H1 (cell line): ENCODE results near the gene LHFPL2. TPM values are rescaled to one million over a fixed set of nuclear protein-coding genes. Genes with fewer than 3 reads are reported as not detected.
A peak's percentile ranks its signal among the peaks of the same experiment; 100 is the strongest.

ENCODE experiments used
- CTCF ChIA-PET: fragments of 300-600 bp; sonication (Branson Sonifier 250); formaldehyde crosslinking; loops from one replicate; lab custom pipeline; 2021; ENCODE audit not compliant: partially characterized antibody; lab: Charles Lee
- POLR2A ChIA-PET: fragments of 300-600 bp; sonication (Branson Sonifier 250); formaldehyde crosslinking; loops from one replicate; lab custom pipeline; 2021; ENCODE audit warnings: inconsistent platforms; ENCODE audit not compliant: partially characterized antibody; lab: Charles Lee
- DNase-seq, 2 experiments: peaks; one replicate each; pipeline versions ENCODE4 v3.0.0 to v3.0.0-alpha.2; 2010 to 2022; ENCODE audit warnings: low spot score in 2 of 2, low read depth in 1 of 2, mixed read lengths in 1 of 2
- FAIRE-seq: peaks from 2 replicates; lab custom pipeline; 2011; peaks lifted over from hg19 to GRCh38; lab: Jason Lieb, UNC
- H2AFZ ChIP-seq: 2 replicates; pipeline ENCODE4 v1.8.1; 2012; ENCODE audit warnings: low read length, inconsistent platforms
- H2AK5ac ChIP-seq: 2 replicates; pipeline ENCODE4 v1.6.1; 2013; ENCODE audit warnings: low read depth, low read length
- H2BK120ac ChIP-seq: replicated peaks from 2 replicates; pipeline ENCODE3; 2013; ENCODE audit warnings: low read depth, low read length, inconsistent platforms
- H2BK12ac ChIP-seq: 2 replicates; pipeline ENCODE4 v1.6.1; 2013; ENCODE audit warnings: low read depth, low read length
- H2BK15ac ChIP-seq: 2 replicates; pipeline ENCODE4 v1.6.1; 2013; ENCODE audit warnings: low read length
- H2BK20ac ChIP-seq: 2 replicates; pipeline ENCODE4 v1.6.1; 2013; ENCODE audit warnings: low read length
- H2BK5ac ChIP-seq: 2 replicates; pipeline ENCODE4 v1.6.1; 2013; ENCODE audit warnings: low read depth, low read length
- H3K14ac ChIP-seq: 2 replicates; pipeline ENCODE4 v1.6.1; 2013; ENCODE audit warnings: inconsistent platforms; ENCODE audit not compliant: insufficient read length
- H3K18ac ChIP-seq: 2 replicates; pipeline ENCODE4 v1.6.1; 2013; ENCODE audit warnings: low read length; ENCODE audit errors: extremely low read depth
- H3K23ac ChIP-seq: 2 replicates; pipeline ENCODE4 v1.6.1; 2013; ENCODE audit warnings: inconsistent platforms; ENCODE audit not compliant: insufficient read length
- H3K23me2 ChIP-seq: 2 replicates; pipeline ENCODE4 v1.6.1; 2013; ENCODE audit warnings: low read depth, low read length
- H3K27ac ChIP-seq: 2 replicates; pipeline ENCODE4 v1.6.1; 2011; ENCODE audit warnings: low read depth, low read length, inconsistent platforms
- H3K27me3 ChIP-seq, 4 experiments: replicated peaks in 1 of 4; 1 replicate in 1 of 4; 2 replicates in 3 of 4; pipeline versions ENCODE4 v1.6.1 to v1.8.1; 2011 to 2013; ENCODE audit warnings: low read length in 3 of 4, mild to moderate bottlenecking in 3 of 4, inconsistent platforms in 2 of 4, mixed read lengths in 2 of 4, moderate library complexity in 1 of 4; ENCODE audit not compliant: control insufficient read depth in 3 of 4, insufficient read depth in 3 of 4; ENCODE audit errors: extremely low read depth in 1 of 4
- H3K36me3 ChIP-seq, 4 experiments: 2 replicates each; pipeline versions ENCODE4 v1.6.1 to v1.8.1; 2011 to 2013; ENCODE audit warnings: mild to moderate bottlenecking in 4 of 4, low read length in 3 of 4, moderate library complexity in 2 of 4, control low read depth in 1 of 4, inconsistent platforms in 1 of 4; ENCODE audit not compliant: insufficient read depth in 4 of 4, control insufficient read depth in 2 of 4
- H3K4ac ChIP-seq: replicated peaks from 2 replicates; pipeline ENCODE3; 2013; ENCODE audit warnings: low read length, low read depth, mixed read lengths, inconsistent platforms; ENCODE audit not compliant: insufficient read length
- H3K4me1 ChIP-seq, 4 experiments: replicated peaks in 1 of 4; 1 replicate in 1 of 4; 2 replicates in 3 of 4; pipeline versions ENCODE4 v1.6.1 to v1.8.1; 2011 to 2013; ENCODE audit warnings: low read length in 3 of 4, inconsistent platforms in 2 of 4, mixed read lengths in 1 of 4; ENCODE audit not compliant: insufficient read depth in 4 of 4, control insufficient read depth in 3 of 4
- H3K4me2 ChIP-seq, 2 experiments: 2 replicates each; pipeline versions ENCODE4 v1.6.1 to v1.8.1; 2011 to 2013; ENCODE audit warnings: low read depth in 2 of 2, low read length in 2 of 2, control low read depth in 1 of 2, inconsistent platforms in 1 of 2, mild to moderate bottlenecking in 1 of 2; ENCODE audit not compliant: insufficient read depth in 1 of 2
- H3K4me3 ChIP-seq, 4 experiments: fragments of 200-600, 300-600 bp in 1 of 4; sonication (generic), shearing (Covaris generic), sonication (Bioruptor Twin) in 1 of 4; 2 replicates each; pipeline versions ENCODE4 v1.5.1 to v1.8.1; 2011 to 2016; ENCODE audit warnings: low read length in 4 of 4, low read depth in 3 of 4, control low read depth in 2 of 4, inconsistent platforms in 2 of 4, mild to moderate bottlenecking in 2 of 4, mixed read lengths in 1 of 4, moderate library complexity in 1 of 4; ENCODE audit not compliant: insufficient read depth in 2 of 4; ENCODE audit errors: extremely low read depth in 1 of 4
- H3K56ac ChIP-seq: replicated peaks from 2 replicates; pipeline ENCODE3; 2013; ENCODE audit warnings: low read depth, mild to moderate bottlenecking, mixed read lengths, low read length, inconsistent platforms; ENCODE audit not compliant: insufficient read length
- H3K79me1 ChIP-seq: 2 replicates; pipeline ENCODE4 v1.6.1; 2013; ENCODE audit warnings: low read depth, low read length, control low read depth
- H3K79me2 ChIP-seq, 2 experiments: 2 replicates each; pipeline versions ENCODE4 v1.6.1 to v1.8.1; 2012 to 2013; ENCODE audit warnings: low read length in 2 of 2, mild to moderate bottlenecking in 2 of 2, inconsistent platforms in 1 of 2; ENCODE audit not compliant: insufficient read depth in 2 of 2, control insufficient read depth in 1 of 2
- H3K9ac ChIP-seq, 4 experiments: replicated peaks in 1 of 4; 1 replicate in 1 of 4; 2 replicates in 3 of 4; pipeline versions ENCODE4 v1.6.1 to v1.8.1; 2011 to 2013; ENCODE audit warnings: low read depth in 3 of 4, low read length in 3 of 4, control low read depth in 2 of 4, mild to moderate bottlenecking in 2 of 4, moderate library complexity in 2 of 4, inconsistent platforms in 1 of 4; ENCODE audit errors: extremely low read depth in 1 of 4
- H3K9me3 ChIP-seq, 2 experiments: 2 replicates each; pipeline versions ENCODE4 v1.6.1 to v1.8.1; 2012 to 2013; ENCODE audit warnings: mild to moderate bottlenecking in 2 of 2, moderate library complexity in 2 of 2, control low read depth in 1 of 2, inconsistent platforms in 1 of 2, low read depth in 1 of 2, low read length in 1 of 2, mixed read lengths in 1 of 2; ENCODE audit not compliant: insufficient read depth in 2 of 2
- H4K20me1 ChIP-seq, 2 experiments: replicated peaks in 1 of 2; 2 replicates each; pipeline versions ENCODE3 to v1.8.1; 2011 to 2013; ENCODE audit warnings: inconsistent platforms in 2 of 2, low read length in 2 of 2, mild to moderate bottlenecking in 1 of 2; ENCODE audit not compliant: insufficient read depth in 2 of 2, control insufficient read depth in 1 of 2
- H4K5ac ChIP-seq: 2 replicates; pipeline ENCODE4 v1.6.1; 2013; ENCODE audit warnings: low read length, low read depth, mixed read lengths, inconsistent platforms; ENCODE audit not compliant: insufficient read length
- H4K8ac ChIP-seq: 2 replicates; pipeline ENCODE4 v1.8.0; 2013; ENCODE audit warnings: mild to moderate bottlenecking, moderate library complexity, low read length, inconsistent platforms; ENCODE audit not compliant: insufficient read depth; ENCODE audit errors: extremely low read depth
- H4K91ac ChIP-seq: replicated peaks from 2 replicates; pipeline ENCODE3; 2013; ENCODE audit warnings: low read length, mixed read lengths, inconsistent platforms; ENCODE audit not compliant: insufficient read length
- CBX5 ChIP-seq: fragments of 300-800, 300-1000 bp; sonication (generic); IDR thresholded peaks from 2 replicates; pipeline ENCODE4 v1.7.1; 2016; ENCODE audit warnings: antibody characterized with exemption, low read length, low read depth
- CTBP2 ChIP-seq: IDR thresholded peaks from 2 replicates; pipeline ENCODE4 v1.7.0; 2011; ENCODE audit warnings: borderline replicate concordance, mild to moderate bottlenecking, moderate library complexity, mixed read lengths, low read length; ENCODE audit not compliant: insufficient read depth, insufficient read length
- EZH2 ChIP-seq: fragments of 200-600 bp; sonication (generic); IDR thresholded peaks from 2 replicates; pipeline ENCODE4 v1.7.1; 2012; ENCODE audit warnings: low read depth, mild to moderate bottlenecking, moderate library complexity, low read length, inconsistent platforms; ENCODE audit not compliant: severe bottlenecking
- RAD21 ChIP-seq, 2 experiments: IDR thresholded peaks in 1 of 2; conservative IDR thresholded peaks in 1 of 2; 2 replicates each; pipeline ENCODE4 v1.6.1; 2011; ENCODE audit warnings: low read depth in 2 of 2, low read length in 2 of 2, improper control_type of control experiment in 1 of 2, inconsistent platforms in 1 of 2, mild to moderate bottlenecking in 1 of 2, moderate library complexity in 1 of 2
- SP1 ChIP-seq: IDR thresholded peaks from 2 replicates; pipeline ENCODE4 v1.6.1; 2011; ENCODE audit warnings: low read depth, low read length
- TAF7 ChIP-seq: optimal IDR thresholded peaks from 2 replicates; pipeline ENCODE3; 2011; ENCODE audit warnings: low read depth, mild to moderate bottlenecking, inconsistent platforms, low read length, moderate library complexity, borderline replicate concordance
- WGBS, 2 experiments: shearing (Covaris generic) in 1 of 2; methylation state at CpG; one replicate each; pipeline versions ENCODE4 v1.1.6 to v1.1.7; 2013 to 2015; ENCODE audit warnings: low lambda C conversion rate in 2 of 2, mixed read lengths in 2 of 2, inconsistent platforms in 1 of 2, low coverage in 1 of 2, missing lambda C conversion rate in 1 of 2; ENCODE audit not compliant: insufficient replicate concordance in 2 of 2, insufficient coverage in 1 of 2, insufficient read length in 1 of 2; ENCODE audit errors: extremely low coverage in 1 of 2, missing lambda C conversion rate in 1 of 2; 5-methylcytosine and 5-hydroxymethylcytosine counted together
- polyA plus RNA-seq, 7 experiments: library from polyadenylated mRNA; depleted of rRNA in 3 of 7; stranded (reverse) in 5 of 7; unstranded in 2 of 7; fragments of >200 nt in 5 of 7; fragments of 200-250 nt in 2 of 7; gene quantifications; 1 replicate in 5 of 7; 2 replicates in 1 of 7; 4 replicates in 1 of 7; pipeline versions ENCODE4 v1.2.1 to v1.2.3, GENCODE V29; 2011 to 2013; ENCODE audit warnings: missing spikeins in 2 of 7, mixed read lengths in 2 of 7
- total RNA-seq: library from RNA; stranded (reverse); fragmentation: NEBNext Ultra II Directional; extraction: Animal tissue kit (Norgen Biotek cat#: 25700); gene quantifications from 2 replicates; pipeline ENCODE4 v1.2.1, GENCODE V29; 2021
- TF ChIP-seq, protein P1 (sequence below): IDR thresholded peaks from 2 replicates; pipeline ENCODE4 v1.6.1; 2012; ENCODE audit warnings: low read length, inconsistent platforms
- TF ChIP-seq, protein P2 (sequence below): IDR thresholded peaks from 2 replicates; pipeline ENCODE4 v1.6.1; 2012; ENCODE audit warnings: inconsistent platforms

LHFPL2 gene
- total and polyA plus RNA-seq, 2 of the 8 experiments (the other 6 are each of a cell fraction or from before 2014, with no cell fraction given): 9.6 to 43.0 TPM

DNA sequence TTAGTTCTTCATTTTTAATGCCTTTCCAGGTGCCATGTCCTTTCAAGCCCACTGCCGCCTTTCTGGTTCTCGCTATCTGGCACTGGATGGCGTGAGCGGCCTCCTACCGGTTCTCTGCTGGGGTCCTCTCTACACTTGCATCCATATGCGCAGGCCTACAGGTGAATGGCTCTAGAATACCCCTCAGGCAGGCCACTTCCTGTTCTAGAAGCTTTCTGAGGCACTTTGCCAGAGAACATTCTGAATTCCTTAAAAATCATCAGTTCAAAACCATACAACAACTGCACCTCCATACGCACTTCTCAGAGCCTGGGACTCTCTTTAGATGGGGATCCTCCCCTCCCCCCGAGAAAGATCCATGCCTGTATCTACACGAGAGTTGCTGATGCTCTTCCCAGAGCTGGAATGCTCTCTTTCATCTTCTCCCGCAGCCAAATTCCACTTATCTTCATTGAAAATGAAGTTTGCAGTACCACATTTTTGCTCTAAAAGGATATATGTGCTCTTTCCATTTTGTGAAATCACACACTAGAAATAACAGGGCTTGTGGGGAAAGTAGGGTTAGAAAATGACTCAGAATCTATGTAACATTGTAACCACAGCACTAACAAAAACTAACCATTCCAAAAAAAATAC is 1.4 kb upstream of the LHFPL2 start:
- no peak overlapping the region for H2BK15ac ChIP-seq
- H3K79me2 ChIP-seq: peaks cover 1 to 29% of the 10 kb centered on the region in 2 experiments
- no peak overlapping the region for H4K8ac ChIP-seq
- no peaks in the 10 kb centered on the region for H4K20me1 ChIP-seq
- H3K4me2 ChIP-seq: peak overlapping the region; percentile 46 to 99
- no peaks in the 10 kb centered on the region for H3K36me3 ChIP-seq
- ChIA-PET POLR2A (interaction anchor here (1.3 to 5.4 kb wide), 5 partner anchors 12 to 289 kb away, joined by 3 to 40 read pairs (median 8); partner anchors contain the start of gene SCAMP1), CTCF (interaction anchor here (1.7 kb wide), 1 partner anchor 10 kb away, joined by 5 read pairs; no protein-coding TSS in a partner anchor)
- H2BK5ac ChIP-seq: peak overlapping the region; percentile 83; the same call in 1 of the 2 replicates
- H3K27me3 ChIP-seq: no peaks in the 10 kb centered on the region
- no peak overlapping the region for H3K9ac ChIP-seq
- H3K4me1 ChIP-seq: peaks cover 0 to 15% (median under 1%) of the 10 kb centered on the region in 4 experiments; a peak in 3 of 7 replicates
- H3K4me3 ChIP-seq: peak overlapping the region in 1 of 4 experiments; percentile 93; a peak in 2 of 8 replicates
- peak overlapping the region; percentile 92; the same call in 1 of the 2 replicates for H2BK12ac ChIP-seq
- H2BK120ac ChIP-seq: peak overlapping the region; percentile 84
- H3K79me1 ChIP-seq: peaks cover 2% of the 10 kb centered on the region
- no peak overlapping the region for H3K18ac ChIP-seq
- FAIRE-seq (no peak), DNase-seq (peak in 1 of 2 experiments; percentile 69)
- peak overlapping the region; percentile 86 for H2BK20ac ChIP-seq
- H3K56ac ChIP-seq: no peak overlapping the region
- H3K4ac ChIP-seq: no peak overlapping the region
- peaks cover 10% of the 10 kb centered on the region; the same call in 1 of the 2 replicates for H3K23me2 ChIP-seq
- H3K27ac ChIP-seq: no peak overlapping the region
- H3K9me3 ChIP-seq: no peaks in the 10 kb centered on the region
- WGBS, 2 experiments: 23% methylated on average over 10 of the region's 10 CpGs; no CpG with 5 or more reads in 1 of the 2 experiments
- H4K5ac ChIP-seq: no peak overlapping the region
- H3K23ac ChIP-seq: no peak overlapping the region
- H2AFZ ChIP-seq: peak overlapping the region; percentile 15; the same call in 1 of the 2 replicates
- H2AK5ac ChIP-seq: no peak overlapping the region
- no peak overlapping the region for H3K14ac ChIP-seq
- H4K91ac ChIP-seq: peak overlapping the region; percentile 25
- TF ChIP-seq EZH2: no peak
- peak; percentile 59 for TF ChIP-seq CTBP2
- no peak for TF ChIP-seq CBX5
- TF ChIP-seq TAF7: peak; percentile 24
- TF ChIP-seq RAD21 (IDR thresholded peaks at IDR 0.05 in 1 of 2, conservative IDR thresholded peaks at IDR 0.05 in 1 of 2; ENCODE audit: low read depth in 2 of 2, low read length in 2 of 2): peak; percentile 30 to 49
- TF ChIP-seq, protein P1, sequence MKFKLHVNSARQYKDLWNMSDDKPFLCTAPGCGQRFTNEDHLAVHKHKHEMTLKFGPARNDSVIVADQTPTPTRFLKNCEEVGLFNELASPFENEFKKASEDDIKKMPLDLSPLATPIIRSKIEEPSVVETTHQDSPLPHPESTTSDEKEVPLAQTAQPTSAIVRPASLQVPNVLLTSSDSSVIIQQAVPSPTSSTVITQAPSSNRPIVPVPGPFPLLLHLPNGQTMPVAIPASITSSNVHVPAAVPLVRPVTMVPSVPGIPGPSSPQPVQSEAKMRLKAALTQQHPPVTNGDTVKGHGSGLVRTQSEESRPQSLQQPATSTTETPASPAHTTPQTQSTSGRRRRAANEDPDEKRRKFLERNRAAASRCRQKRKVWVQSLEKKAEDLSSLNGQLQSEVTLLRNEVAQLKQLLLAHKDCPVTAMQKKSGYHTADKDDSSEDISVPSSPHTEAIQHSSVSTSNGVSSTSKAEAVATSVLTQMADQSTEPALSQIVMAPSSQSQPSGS: no peak
- TF ChIP-seq SP1: 0 out of 2 replicates have a peak, but pooled peaks have one; percentile 41
- TF ChIP-seq, protein P2, sequence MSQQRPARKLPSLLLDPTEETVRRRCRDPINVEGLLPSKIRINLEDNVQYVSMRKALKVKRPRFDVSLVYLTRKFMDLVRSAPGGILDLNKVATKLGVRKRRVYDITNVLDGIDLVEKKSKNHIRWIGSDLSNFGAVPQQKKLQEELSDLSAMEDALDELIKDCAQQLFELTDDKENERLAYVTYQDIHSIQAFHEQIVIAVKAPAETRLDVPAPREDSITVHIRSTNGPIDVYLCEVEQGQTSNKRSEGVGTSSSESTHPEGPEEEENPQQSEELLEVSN: peak; percentile 49; the same call in 1 of the 2 replicates
